Measurements from ENCODE around the gene SIRT2.

GRCh38 chr19:38838208-38838985 is 61.0 kb downstream of the SIRT2 start:
- TF ChIP-seq, protein P1, sequence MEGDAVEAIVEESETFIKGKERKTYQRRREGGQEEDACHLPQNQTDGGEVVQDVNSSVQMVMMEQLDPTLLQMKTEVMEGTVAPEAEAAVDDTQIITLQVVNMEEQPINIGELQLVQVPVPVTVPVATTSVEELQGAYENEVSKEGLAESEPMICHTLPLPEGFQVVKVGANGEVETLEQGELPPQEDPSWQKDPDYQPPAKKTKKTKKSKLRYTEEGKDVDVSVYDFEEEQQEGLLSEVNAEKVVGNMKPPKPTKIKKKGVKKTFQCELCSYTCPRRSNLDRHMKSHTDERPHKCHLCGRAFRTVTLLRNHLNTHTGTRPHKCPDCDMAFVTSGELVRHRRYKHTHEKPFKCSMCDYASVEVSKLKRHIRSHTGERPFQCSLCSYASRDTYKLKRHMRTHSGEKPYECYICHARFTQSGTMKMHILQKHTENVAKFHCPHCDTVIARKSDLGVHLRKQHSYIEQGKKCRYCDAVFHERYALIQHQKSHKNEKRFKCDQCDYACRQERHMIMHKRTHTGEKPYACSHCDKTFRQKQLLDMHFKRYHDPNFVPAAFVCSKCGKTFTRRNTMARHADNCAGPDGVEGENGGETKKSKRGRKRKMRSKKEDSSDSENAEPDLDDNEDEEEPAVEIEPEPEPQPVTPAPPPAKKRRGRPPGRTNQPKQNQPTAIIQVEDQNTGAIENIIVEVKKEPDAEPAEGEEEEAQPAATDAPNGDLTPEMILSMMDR (IDR thresholded peaks at IDR 0.05): no peak
- no peak for TF ChIP-seq POLR2A (IDR thresholded peaks at IDR 0.05)
